Measurements from ENCODE around the gene SNN. TPM values are rescaled to one million over a fixed set of nuclear protein-coding genes. Genes with fewer than 3 reads are reported as not detected.

The SNN gene
- total RNA-seq, 3 donors from 2014 or later = 2.3 to 22.1 (median 4.2) TPM

GRCh38 chr16:11677959-11678881, 10.0 kb downstream of the SNN start:
- ATAC-seq = no peak
- H3K4me1 ChIP-seq (ENCODE audit: low read depth) = peaks cover 30% of the 10 kb centered on the region
- TF ChIP-seq, protein P1, sequence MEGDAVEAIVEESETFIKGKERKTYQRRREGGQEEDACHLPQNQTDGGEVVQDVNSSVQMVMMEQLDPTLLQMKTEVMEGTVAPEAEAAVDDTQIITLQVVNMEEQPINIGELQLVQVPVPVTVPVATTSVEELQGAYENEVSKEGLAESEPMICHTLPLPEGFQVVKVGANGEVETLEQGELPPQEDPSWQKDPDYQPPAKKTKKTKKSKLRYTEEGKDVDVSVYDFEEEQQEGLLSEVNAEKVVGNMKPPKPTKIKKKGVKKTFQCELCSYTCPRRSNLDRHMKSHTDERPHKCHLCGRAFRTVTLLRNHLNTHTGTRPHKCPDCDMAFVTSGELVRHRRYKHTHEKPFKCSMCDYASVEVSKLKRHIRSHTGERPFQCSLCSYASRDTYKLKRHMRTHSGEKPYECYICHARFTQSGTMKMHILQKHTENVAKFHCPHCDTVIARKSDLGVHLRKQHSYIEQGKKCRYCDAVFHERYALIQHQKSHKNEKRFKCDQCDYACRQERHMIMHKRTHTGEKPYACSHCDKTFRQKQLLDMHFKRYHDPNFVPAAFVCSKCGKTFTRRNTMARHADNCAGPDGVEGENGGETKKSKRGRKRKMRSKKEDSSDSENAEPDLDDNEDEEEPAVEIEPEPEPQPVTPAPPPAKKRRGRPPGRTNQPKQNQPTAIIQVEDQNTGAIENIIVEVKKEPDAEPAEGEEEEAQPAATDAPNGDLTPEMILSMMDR (IDR thresholded peaks at IDR 0.05) = no peak
- DNase-seq = no peak
- H3K4me3 ChIP-seq = no peak overlapping the region
- H3K36me3 ChIP-seq (ENCODE audit: low read depth) = no peaks in the 10 kb centered on the region
- H3K9me3 ChIP-seq = no peaks in the 10 kb centered on the region
- intact Hi-C loops (cut with DNase I, micrococcal nuclease) = no loop called here

DNA sequence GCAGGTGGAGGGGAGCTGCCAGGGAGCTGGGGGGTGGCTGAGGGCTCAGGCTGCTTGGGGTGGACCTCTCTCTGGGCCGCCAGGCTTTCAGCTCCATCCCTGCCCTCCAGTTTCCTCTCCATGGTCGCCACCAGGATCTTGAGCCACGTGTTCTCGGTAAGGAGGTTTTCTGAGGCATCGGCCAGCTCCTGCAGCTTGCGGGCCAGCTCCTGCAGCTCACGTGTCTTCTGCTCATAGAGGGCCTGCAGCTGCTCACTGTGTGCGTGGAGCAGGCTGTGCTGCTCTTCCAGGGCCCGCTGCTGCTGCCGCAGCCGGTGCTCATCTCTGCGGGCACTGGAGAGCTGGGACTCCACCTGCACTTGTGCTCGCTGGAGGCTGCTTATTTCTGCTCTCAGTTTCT, 11.0 kb downstream of the SNN start:
- TF ChIP-seq, protein P1 (IDR thresholded peaks at IDR 0.05) = no peak
- Histone ChIP-seq H3K4me1 (ENCODE audit: low read depth) (peaks cover 30% of the 10 kb centered on the region), H3K9me3 (no peaks in the 10 kb centered on the region), H3K4me3 (no peak overlapping the region), H3K36me3 (ENCODE audit: low read depth) (no peaks in the 10 kb centered on the region)
- DNase-seq (no peak), ATAC-seq (no peak)
- intact Hi-C loops (cut with DNase I, micrococcal nuclease) = no loop called here

DNA sequence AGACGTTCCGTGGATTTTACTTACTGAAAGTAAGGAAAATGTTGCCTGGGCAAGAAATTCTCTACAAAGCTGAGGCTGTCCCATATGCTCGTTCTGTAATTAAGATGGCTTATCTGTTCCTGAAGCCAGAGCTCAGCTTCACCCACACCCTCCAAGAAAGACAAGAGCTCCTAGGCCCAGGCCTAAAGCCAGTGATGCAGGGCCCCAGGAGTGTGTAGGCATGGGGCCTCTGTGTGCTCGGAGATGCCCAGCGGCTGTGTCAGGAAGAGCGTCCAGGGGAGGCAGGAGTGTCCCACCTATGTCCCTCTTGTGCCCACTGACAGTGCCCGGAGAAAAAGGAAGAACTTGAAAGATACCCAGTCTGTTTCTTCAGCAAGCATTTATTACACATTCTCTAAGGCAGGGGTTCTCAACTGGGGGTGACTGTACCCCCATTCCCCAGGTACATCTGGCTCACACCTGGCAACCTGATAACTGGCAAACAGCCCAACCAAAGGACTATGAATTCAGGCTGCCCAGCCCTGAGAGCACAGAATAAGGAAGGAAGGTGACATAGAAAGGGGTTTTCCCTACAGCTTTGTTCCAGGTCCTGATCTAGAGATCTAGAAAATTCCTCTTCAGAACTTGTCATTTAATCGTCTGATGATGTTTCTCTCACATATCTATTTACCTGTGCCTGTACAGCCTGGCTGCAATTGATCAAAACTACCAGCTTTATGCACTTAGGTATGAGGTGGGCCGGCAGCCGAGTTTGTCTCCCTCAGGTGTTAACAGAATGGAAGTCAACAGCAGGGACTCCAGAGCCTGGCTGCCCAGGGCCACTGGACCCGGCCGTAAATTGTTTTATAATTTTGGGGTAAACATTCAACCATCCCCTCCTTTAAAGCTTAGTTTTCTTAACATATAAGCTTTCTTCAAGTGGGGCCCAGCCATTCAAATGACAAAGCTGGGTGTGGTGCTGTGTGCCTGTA, 12.0 kb downstream of the SNN start:
- Histone ChIP-seq H3K4me3 (no peak overlapping the region), H3K9me3 (no peaks in the 10 kb centered on the region), H3K4me1 (ENCODE audit: low read depth) (peaks cover 26% of the 10 kb centered on the region), H3K36me3 (ENCODE audit: low read depth) (no peaks in the 10 kb centered on the region)
- intact Hi-C loops (cut with DNase I, micrococcal nuclease) = no loop called here
- no peak for DNase-seq
- no peak for ATAC-seq
- TF ChIP-seq, protein P1 (IDR thresholded peaks at IDR 0.05) = no peak

DNA sequence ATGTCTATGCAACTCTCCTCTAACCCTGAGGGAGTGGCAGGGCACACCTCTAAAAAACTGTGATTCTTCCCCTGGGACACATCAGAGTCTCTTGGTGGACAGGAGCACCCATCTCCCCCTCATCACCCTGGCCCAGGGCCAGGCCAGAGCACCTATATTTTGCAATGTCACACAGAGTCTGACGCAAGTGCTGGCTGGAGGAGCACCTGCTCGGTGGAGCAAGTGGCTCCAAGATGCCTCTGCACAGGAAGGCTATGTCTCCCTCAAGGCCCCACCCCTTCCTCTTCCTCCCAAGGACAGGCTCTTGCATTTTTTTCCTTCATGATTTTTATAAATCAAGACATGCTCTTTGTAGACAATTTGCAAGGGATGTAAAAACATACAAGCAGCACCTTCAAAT, 13.3 kb downstream of the SNN start:
- no peak for DNase-seq
- ATAC-seq = peak; percentile 43
- TF ChIP-seq, protein P1 (IDR thresholded peaks at IDR 0.05) = no peak
- Histone ChIP-seq H3K36me3 (ENCODE audit: low read depth) (peaks cover 4% of the 10 kb centered on the region), H3K4me1 (ENCODE audit: low read depth) (peaks cover 19% of the 10 kb centered on the region), H3K4me3 (no peak overlapping the region), H3K9me3 (no peaks in the 10 kb centered on the region)
- intact Hi-C loops (cut with DNase I, micrococcal nuclease) = no loop called here

DNA sequence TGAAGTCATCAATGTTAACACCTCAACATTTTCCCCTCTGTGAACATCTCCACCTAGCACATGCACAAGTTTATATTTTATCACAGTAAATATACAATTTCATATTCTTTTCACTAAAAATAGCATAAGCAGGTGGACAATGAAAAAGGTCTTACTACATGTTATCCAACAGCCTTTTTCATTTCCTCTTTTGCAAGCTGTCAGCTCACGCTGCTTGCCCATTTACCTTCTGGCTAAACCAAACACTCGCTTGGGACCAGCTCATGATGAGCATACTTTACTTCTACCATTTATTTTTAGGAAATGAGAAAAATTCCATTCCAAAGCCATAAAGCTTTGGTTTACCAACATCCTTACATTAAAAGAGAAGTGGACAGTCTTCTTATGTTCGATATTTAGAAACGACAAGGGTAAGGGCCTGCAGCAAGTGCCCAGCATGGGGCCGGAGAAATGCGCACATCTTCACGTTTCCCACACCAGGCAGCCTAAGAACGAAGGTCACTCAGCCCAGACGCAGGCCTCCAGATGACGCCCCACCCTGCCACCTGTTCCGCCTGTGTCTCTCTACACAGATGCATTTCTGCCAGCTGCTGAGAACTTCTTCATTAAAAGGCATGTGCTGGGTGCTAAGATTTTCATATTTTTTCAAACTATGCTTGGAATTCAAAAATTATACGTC, 13.9 kb downstream of the SNN start:
- intact Hi-C loops (cut with DNase I, micrococcal nuclease) = no loop called here
- ATAC-seq = peak; percentile 87
- H3K9me3 ChIP-seq = no peaks in the 10 kb centered on the region
- peak; percentile 64 to 78 (median 70) for DNase-seq
- TF ChIP-seq, protein P1 (IDR thresholded peaks at IDR 0.05) = no peak
- H3K4me3 ChIP-seq = no peak overlapping the region
- H3K4me1 ChIP-seq (ENCODE audit: low read depth) = peaks cover 19% of the 10 kb centered on the region
- peaks cover 4% of the 10 kb centered on the region for H3K36me3 ChIP-seq (ENCODE audit: low read depth)

Data from mucosa of descending colon (tissue), 3 donors.